ENCODE results near the gene SMURF1.
"Not testable (repeated sequence)": the region's sequence is repeated elsewhere in the genome, so short reads cannot be mapped to it uniquely, and the experiment has no call there.

SMURF1 gene

GRCh38 chr7:99120916-99121315 lies 23.0 kb downstream of the SMURF1 start:
- no peak for FAIRE-seq

- FAIRE-seq: no peak
Measured at GRCh38 chr7:99120501-99120900, 23.4 kb downstream of the SMURF1 start.

GRCh38 chr7:99118077-99118476 lies 25.8 kb downstream of the SMURF1 start:
- no peak for FAIRE-seq

GRCh38 chr7:99116144-99116543 lies 27.8 kb downstream of the SMURF1 start:
- FAIRE-seq: no peak

GRCh38 chr7:99115379-99115778 lies 28.5 kb downstream of the SMURF1 start:
- FAIRE-seq: no peak

- FAIRE-seq: no peak
Measured at GRCh38 chr7:99112979-99113378, 30.9 kb downstream of the SMURF1 start.

- FAIRE-seq: no peak
Measured at GRCh38 chr7:99112097-99112496, 31.8 kb downstream of the SMURF1 start.

GRCh38 chr7:99111591-99111990 lies 32.3 kb downstream of the SMURF1 start:
- no peak for FAIRE-seq

- FAIRE-seq: no peak
Measured at GRCh38 chr7:99109108-99110051, 34.5 kb downstream of the SMURF1 start.

GRCh38 chr7:99108613-99109012 lies 35.3 kb downstream of the SMURF1 start:
- FAIRE-seq: no peak

GRCh38 chr7:99106821-99107241 lies 37.1 kb downstream of the SMURF1 start:
- FAIRE-seq: no peak

GRCh38 chr7:99106411-99106810 lies 37.5 kb downstream of the SMURF1 start:
- no peak for FAIRE-seq

GRCh38 chr7:99105756-99106155 lies 38.2 kb downstream of the SMURF1 start:
- no peak for FAIRE-seq

- no peak for FAIRE-seq
Measured at GRCh38 chr7:99104631-99105030, 39.3 kb downstream of the SMURF1 start.

- not testable (repeated sequence) for FAIRE-seq
Measured at GRCh38 chr7:99103836-99104235, 40.1 kb downstream of the SMURF1 start.

GRCh38 chr7:99102809-99103690 lies 40.9 kb downstream of the SMURF1 start:
- no peak for FAIRE-seq

- no peak for FAIRE-seq
Measured at GRCh38 chr7:99102361-99102760, 41.5 kb downstream of the SMURF1 start.

- FAIRE-seq: not testable (repeated sequence)
Measured at GRCh38 chr7:99101516-99101915, 42.4 kb downstream of the SMURF1 start.

- no peak for FAIRE-seq
Measured at GRCh38 chr7:99099499-99100077, 44.3 kb downstream of the SMURF1 start.

GRCh38 chr7:99098824-99099498 lies 44.9 kb downstream of the SMURF1 start:
- no peak for FAIRE-seq

- no peak for FAIRE-seq
Measured at GRCh38 chr7:99098286-99098823, 45.6 kb downstream of the SMURF1 start.

- FAIRE-seq: no peak
Measured at GRCh38 chr7:99097730-99098129, 46.2 kb downstream of the SMURF1 start.
